HG03025 (cell line): Measurements from ENCODE around the gene CELA2B.
"Not testable (repeated sequence)": the region's sequence is repeated elsewhere in the genome, so short reads cannot be mapped to it uniquely, and the experiment has no call there.

Experiments used
- ATAC-seq: cut with Tn5 transposase; IDR thresholded peaks from one replicate; pipeline ENCODE4 v1.9.1; 2021; ENCODE audit warnings: mild to moderate bottlenecking, moderate library complexity; ENCODE audit not compliant: unreplicated experiment, low FRiP score

CELA2B gene

GRCh38 chr1:15492596-15492995 is 16.7 kb downstream of the CELA2B start:
- no peak for ATAC-seq

GRCh38 chr1:15493869-15494390 is 18.0 kb downstream of the CELA2B start:
- no peak for ATAC-seq

- no peak for ATAC-seq
Measured at GRCh38 chr1:15500184-15501178, 24.6 kb downstream of the CELA2B start.

- no peak for ATAC-seq
Measured at GRCh38 chr1:15501208-15502032, 25.5 kb downstream of the CELA2B start.

- ATAC-seq, result no peak
Measured at GRCh38 chr1:15504436-15504835, 28.5 kb downstream of the CELA2B start.

- no peak for ATAC-seq
Measured at GRCh38 chr1:15506831-15507230, 30.9 kb downstream of the CELA2B start.

- no peak for ATAC-seq
Measured at GRCh38 chr1:15507278-15507677, 31.4 kb downstream of the CELA2B start.

GRCh38 chr1:15508700-15509487 is 33.0 kb downstream of the CELA2B start:
- ATAC-seq, result no peak

- no peak for ATAC-seq
Measured at GRCh38 chr1:15509586-15509985, 33.7 kb downstream of the CELA2B start.

GRCh38 chr1:15510611-15511405 is 34.9 kb downstream of the CELA2B start:
- ATAC-seq, result no peak

- no peak for ATAC-seq
Measured at GRCh38 chr1:15513192-15513591, 37.3 kb downstream of the CELA2B start.

GRCh38 chr1:15513919-15514318 is 38.0 kb downstream of the CELA2B start:
- no peak for ATAC-seq

GRCh38 chr1:15514557-15514956 is 38.7 kb downstream of the CELA2B start:
- ATAC-seq, result not testable (repeated sequence)

- no peak for ATAC-seq
Measured at GRCh38 chr1:15515022-15515663, 39.2 kb downstream of the CELA2B start.

GRCh38 chr1:15519625-15520024 is 43.7 kb downstream of the CELA2B start:
- ATAC-seq, result no peak

- not testable (repeated sequence) for ATAC-seq
Measured at GRCh38 chr1:15521206-15521906, 45.5 kb downstream of the CELA2B start.

- no peak for ATAC-seq
Measured at GRCh38 chr1:15522551-15522950, 46.6 kb downstream of the CELA2B start.
